Body of pancreas (tissue), 4 donors: ENCODE data around the gene SLC16A9.

Experiments used
- POLR2A ChIP-seq, 3 donors: fragments of 450-650 bp; IDR thresholded peaks; one replicate each; pipeline ENCODE4 v1.6.1; 2016; ENCODE audit warnings: antibody characterized with exemption in 3 of 3, mild to moderate bottlenecking in 2 of 3
- TF ChIP-seq, protein P1 (sequence below), 7 experiments: fragments of 450-650 bp in 4 of 7; fragments of 200-600 bp in 3 of 7; sonication (generic) in 3 of 7; IDR thresholded peaks; one replicate each; pipeline ENCODE4 v1.5.1; 2016 to 2019; ENCODE audit warnings: antibody characterized with exemption in 7 of 7

DNA sequence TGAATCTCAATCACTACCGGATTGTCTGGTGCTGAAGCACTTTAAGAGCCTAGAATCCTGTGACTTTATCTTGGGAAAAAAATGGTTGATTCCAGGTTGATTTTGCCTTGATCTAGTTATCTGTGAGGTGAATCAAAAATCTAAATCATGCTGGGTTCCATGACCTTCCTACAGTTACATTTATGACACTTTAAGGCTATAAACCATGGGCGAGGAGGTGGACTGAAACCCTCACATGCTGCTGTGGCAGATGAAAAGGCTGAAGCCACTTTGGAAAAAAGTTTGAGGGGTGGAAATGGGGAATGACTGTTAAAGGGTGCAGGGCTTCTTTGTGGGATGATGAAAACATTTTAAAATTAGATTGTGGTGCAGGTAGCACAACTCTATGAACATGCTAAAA is 17.5 kb downstream of the SLC16A9 start:
- TF ChIP-seq, protein P1, sequence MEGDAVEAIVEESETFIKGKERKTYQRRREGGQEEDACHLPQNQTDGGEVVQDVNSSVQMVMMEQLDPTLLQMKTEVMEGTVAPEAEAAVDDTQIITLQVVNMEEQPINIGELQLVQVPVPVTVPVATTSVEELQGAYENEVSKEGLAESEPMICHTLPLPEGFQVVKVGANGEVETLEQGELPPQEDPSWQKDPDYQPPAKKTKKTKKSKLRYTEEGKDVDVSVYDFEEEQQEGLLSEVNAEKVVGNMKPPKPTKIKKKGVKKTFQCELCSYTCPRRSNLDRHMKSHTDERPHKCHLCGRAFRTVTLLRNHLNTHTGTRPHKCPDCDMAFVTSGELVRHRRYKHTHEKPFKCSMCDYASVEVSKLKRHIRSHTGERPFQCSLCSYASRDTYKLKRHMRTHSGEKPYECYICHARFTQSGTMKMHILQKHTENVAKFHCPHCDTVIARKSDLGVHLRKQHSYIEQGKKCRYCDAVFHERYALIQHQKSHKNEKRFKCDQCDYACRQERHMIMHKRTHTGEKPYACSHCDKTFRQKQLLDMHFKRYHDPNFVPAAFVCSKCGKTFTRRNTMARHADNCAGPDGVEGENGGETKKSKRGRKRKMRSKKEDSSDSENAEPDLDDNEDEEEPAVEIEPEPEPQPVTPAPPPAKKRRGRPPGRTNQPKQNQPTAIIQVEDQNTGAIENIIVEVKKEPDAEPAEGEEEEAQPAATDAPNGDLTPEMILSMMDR (IDR thresholded peaks at IDR 0.05), result no peak
- no peak for TF ChIP-seq POLR2A (IDR thresholded peaks at IDR 0.05)
